OCI-LY3 (cell line): ENCODE results near the gene TXNDC11.
A peak's percentile ranks its signal among the peaks of the same experiment; 100 is the strongest.

ENCODE experiments used
- H2AFZ ChIP-seq: fragments of 200-600, 300-600 bp; shearing (Covaris generic); 2 replicates; pipeline ENCODE4 v1.6.0; 2014; ENCODE audit warnings: antibody characterized with exemption, low read depth, low read length
- H3K27ac ChIP-seq: fragments of 200-600, 300-600 bp; sonication (generic); 2 replicates; pipeline ENCODE4 v1.5.1; 2014; ENCODE audit warnings: mild to moderate bottlenecking, low read length, moderate library complexity, mixed read lengths
- H3K27me3 ChIP-seq: fragments of 200-600, 300-600 bp; sonication (generic); 2 replicates; pipeline ENCODE4 v1.6.1; 2014; ENCODE audit warnings: low read depth, low read length, mixed read lengths
- H3K36me3 ChIP-seq: fragments of 200-600, 300-600 bp; sonication (generic); replicated peaks from 2 replicates; pipeline ENCODE3; 2014; ENCODE audit warnings: low read depth, low read length, mixed read lengths
- H3K4me1 ChIP-seq: fragments of 300-600, 200-600 bp; sonication (generic); 2 replicates; pipeline ENCODE4 v1.6.1; 2014; ENCODE audit warnings: low read length, mixed read lengths
- H3K4me2 ChIP-seq: fragments of 200-600, 300-600 bp; sonication (generic); 2 replicates; pipeline ENCODE4 v1.6.1; 2014; ENCODE audit warnings: low read length, mixed read lengths
- H3K4me3 ChIP-seq: fragments of 300-600, 200-600 bp; sonication (generic); 2 replicates; pipeline ENCODE4 v1.5.1; 2014; ENCODE audit warnings: antibody characterized with exemption, mild to moderate bottlenecking, low read length, moderate library complexity
- H3K79me2 ChIP-seq: fragments of 300-600, 200-600 bp; shearing (Covaris generic); 2 replicates; pipeline ENCODE4 v1.6.1; 2014; ENCODE audit warnings: mild to moderate bottlenecking, low read length, mixed read lengths
- H3K9ac ChIP-seq: fragments of 300-600, 200-600 bp; shearing (Covaris generic); 2 replicates; pipeline ENCODE4 v1.6.0; 2014; ENCODE audit warnings: mild to moderate bottlenecking, low read length, moderate library complexity
- H3K9me3 ChIP-seq: fragments of 200-600, 300-600 bp; shearing (Covaris generic); 2 replicates; pipeline ENCODE4 v1.6.1; 2014; ENCODE audit warnings: low read length, mixed read lengths; ENCODE audit not compliant: insufficient read depth
- H4K20me1 ChIP-seq: fragments of 200-600, 300-600 bp; sonication (generic); 2 replicates; pipeline ENCODE4 v1.6.1; 2016; ENCODE audit warnings: low read length, mixed read lengths; ENCODE audit not compliant: insufficient read depth
- EZH2phosphoT487 ChIP-seq: fragments of 200-600 bp; shearing (Covaris generic); IDR thresholded peaks from 2 replicates; pipeline ENCODE4 v1.6.1; 2018; ENCODE audit warnings: antibody characterized with exemption, mixed run types, low read depth
- TF ChIP-seq, protein P1 (sequence below): fragments of 200-600, 300-600 bp; sonication (generic); IDR thresholded peaks from 2 replicates; pipeline ENCODE4 v1.5.1; 2014; ENCODE audit warnings: antibody characterized with exemption, low read length, low read depth

Gene TXNDC11

DNA sequence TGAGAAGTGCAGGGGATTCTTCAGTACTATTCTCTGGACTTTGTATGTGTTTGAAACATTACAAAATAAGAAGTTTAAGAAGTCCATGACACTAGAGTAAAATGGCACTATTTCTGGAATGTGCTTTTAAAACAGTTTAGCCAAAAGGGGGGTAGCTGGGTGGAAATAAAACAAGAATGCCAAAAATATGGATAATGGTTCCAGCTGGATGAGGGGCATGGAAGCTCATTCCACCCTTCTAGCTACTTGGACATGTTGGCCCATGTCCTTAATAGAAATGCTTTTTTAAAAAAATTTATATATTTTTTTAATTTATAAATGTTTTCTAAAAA lies 41.3 kb upstream of the TXNDC11 start:
- Histone ChIP-seq H3K27me3 (no peaks in the 10 kb centered on the region), H3K4me3 (peak overlapping the region; percentile 49), H3K9ac (peak overlapping the region; percentile 92), H2AFZ (no peak overlapping the region), H3K4me1 (peaks cover 85% of the 10 kb centered on the region), H3K79me2 (peaks cover 76% of the 10 kb centered on the region), H3K9me3 (no peaks in the 10 kb centered on the region), H3K4me2 (peak overlapping the region; percentile 63), H3K36me3 (peaks cover 22% of the 10 kb centered on the region), H4K20me1 (no peaks in the 10 kb centered on the region), H3K27ac (peak overlapping the region; percentile 100)
- TF ChIP-seq, protein P1, sequence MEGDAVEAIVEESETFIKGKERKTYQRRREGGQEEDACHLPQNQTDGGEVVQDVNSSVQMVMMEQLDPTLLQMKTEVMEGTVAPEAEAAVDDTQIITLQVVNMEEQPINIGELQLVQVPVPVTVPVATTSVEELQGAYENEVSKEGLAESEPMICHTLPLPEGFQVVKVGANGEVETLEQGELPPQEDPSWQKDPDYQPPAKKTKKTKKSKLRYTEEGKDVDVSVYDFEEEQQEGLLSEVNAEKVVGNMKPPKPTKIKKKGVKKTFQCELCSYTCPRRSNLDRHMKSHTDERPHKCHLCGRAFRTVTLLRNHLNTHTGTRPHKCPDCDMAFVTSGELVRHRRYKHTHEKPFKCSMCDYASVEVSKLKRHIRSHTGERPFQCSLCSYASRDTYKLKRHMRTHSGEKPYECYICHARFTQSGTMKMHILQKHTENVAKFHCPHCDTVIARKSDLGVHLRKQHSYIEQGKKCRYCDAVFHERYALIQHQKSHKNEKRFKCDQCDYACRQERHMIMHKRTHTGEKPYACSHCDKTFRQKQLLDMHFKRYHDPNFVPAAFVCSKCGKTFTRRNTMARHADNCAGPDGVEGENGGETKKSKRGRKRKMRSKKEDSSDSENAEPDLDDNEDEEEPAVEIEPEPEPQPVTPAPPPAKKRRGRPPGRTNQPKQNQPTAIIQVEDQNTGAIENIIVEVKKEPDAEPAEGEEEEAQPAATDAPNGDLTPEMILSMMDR = no peak
- no peak for TF ChIP-seq EZH2phosphoT487

DNA sequence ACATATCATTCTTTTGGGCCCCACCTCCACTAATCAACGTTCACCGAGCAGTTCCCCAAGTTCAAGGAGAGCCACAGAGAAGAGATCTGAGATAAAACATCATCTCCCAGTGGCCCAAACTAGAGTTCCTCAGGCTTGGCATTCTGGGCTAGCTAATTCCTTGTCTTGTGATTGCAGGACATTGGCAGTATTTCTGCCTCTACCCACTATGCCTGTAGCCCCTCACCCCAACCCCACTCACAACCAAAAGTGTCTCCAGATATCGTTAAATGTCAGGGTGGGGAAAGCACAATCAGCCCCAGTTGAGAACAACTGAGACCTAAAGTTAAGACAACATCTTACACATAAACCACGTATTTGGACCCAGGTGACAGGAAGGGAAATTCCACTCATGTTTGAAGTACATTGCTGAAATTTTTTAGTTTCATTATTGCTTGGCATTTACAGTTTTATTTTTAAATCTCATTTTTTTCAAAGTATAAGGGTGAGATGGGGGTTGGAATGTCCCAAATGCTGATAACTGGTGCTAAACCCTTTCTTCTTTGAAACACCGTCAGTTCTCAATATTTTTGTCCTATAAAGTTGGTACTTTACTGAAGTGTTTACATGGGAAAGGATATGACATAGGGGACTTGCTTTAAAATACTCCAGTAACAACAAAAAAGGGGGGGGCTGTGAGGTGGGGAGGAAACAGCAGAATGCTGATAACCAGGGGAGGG lies 40.8 kb upstream of the TXNDC11 start:
- Histone ChIP-seq H3K9ac (peak overlapping the region; percentile 92), H3K79me2 (peaks cover 76% of the 10 kb centered on the region), H3K4me1 (peaks cover 83% of the 10 kb centered on the region), H3K4me3 (peak overlapping the region; percentile 75), H3K27me3 (no peaks in the 10 kb centered on the region), H3K9me3 (no peaks in the 10 kb centered on the region), H3K4me2 (peak overlapping the region; percentile 91), H3K27ac (peak overlapping the region; percentile 100), H4K20me1 (no peaks in the 10 kb centered on the region), H2AFZ (no peak overlapping the region), H3K36me3 (peaks cover 24% of the 10 kb centered on the region)
- no peak for TF ChIP-seq EZH2phosphoT487
- TF ChIP-seq, protein P1 = no peak

DNA sequence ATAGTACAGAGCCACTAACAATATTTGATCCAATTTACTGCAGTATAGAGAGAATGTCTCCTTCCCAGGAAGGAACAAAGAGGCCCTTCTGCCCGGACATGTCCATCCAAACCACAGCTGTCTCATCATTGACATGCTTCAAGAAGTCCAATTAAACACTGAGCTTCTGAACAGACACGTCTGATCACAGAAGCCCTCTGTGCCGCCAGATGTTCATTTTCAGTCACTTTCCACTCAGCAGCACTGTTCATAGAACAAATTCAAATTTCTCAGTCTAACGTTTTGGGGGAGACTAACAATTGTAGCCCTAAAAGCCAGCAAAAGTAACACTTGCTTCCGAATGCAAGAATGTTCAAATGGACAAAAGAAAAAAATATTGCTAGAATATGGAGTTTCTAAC lies 39.1 kb upstream of the TXNDC11 start:
- Histone ChIP-seq H3K9me3 (no peaks in the 10 kb centered on the region), H3K4me3 (peak overlapping the region; percentile 75), H3K9ac (peak overlapping the region; percentile 92), H3K79me2 (peaks cover 74% of the 10 kb centered on the region), H4K20me1 (no peaks in the 10 kb centered on the region), H3K4me2 (peak overlapping the region; percentile 91), H3K27me3 (no peaks in the 10 kb centered on the region), H3K27ac (peak overlapping the region; percentile 100), H3K36me3 (peaks cover 28% of the 10 kb centered on the region), H3K4me1 (peaks cover 77% of the 10 kb centered on the region), H2AFZ (no peak overlapping the region)
- TF ChIP-seq, protein P1 = no peak
- no peak for TF ChIP-seq EZH2phosphoT487

DNA sequence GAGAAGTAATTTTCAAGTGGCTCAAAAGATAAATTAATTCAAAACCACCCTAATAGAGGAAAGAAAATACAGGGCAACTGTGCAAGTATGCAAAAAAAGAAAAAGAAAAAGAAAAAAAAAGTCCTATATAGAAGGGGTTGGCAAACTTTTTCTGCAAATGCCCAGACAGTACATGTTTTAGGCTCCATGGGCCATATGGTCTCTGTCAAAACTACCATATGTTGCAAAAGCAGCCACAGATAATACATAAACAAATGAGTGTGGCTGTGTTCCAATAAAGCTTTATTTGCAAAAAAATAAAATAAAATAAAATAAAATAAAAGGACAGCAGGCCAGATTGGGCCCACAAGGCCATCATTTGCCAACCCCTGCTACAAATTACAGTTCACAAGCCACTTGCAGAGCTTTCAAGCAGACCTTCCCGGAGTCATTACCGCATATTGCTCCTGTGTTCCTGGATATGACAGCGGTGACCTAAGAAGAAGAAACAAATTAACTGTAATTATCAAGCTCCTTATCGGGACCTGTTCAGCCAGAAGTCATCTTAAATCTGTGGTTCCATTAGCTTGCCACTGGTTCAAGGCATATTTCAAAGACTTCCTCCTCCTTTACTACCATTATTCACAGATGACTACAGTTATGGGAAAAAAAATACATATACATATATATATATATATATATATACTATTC lies 38.5 kb upstream of the TXNDC11 start:
- TF ChIP-seq EZH2phosphoT487 = no peak
- TF ChIP-seq, protein P1 = no peak
- Histone ChIP-seq H3K79me2 (peaks cover 74% of the 10 kb centered on the region), H3K36me3 (peaks cover 33% of the 10 kb centered on the region), H2AFZ (no peak overlapping the region), H3K9ac (peak overlapping the region; percentile 92), H3K9me3 (no peaks in the 10 kb centered on the region), H3K27ac (peak overlapping the region; percentile 100), H4K20me1 (no peaks in the 10 kb centered on the region), H3K4me1 (peaks cover 77% of the 10 kb centered on the region), H3K27me3 (no peaks in the 10 kb centered on the region), H3K4me2 (peak overlapping the region; percentile 91), H3K4me3 (peak overlapping the region; percentile 75)
